Fibroblast of skin of left quadriceps (primary cell): ENCODE measurements around the gene MSL3B.
A peak's percentile ranks its signal among the peaks of the same experiment; 100 is the strongest.
"Not testable (repeated sequence)": the region's sequence is repeated elsewhere in the genome, so short reads cannot be mapped to it uniquely, and the experiment has no call there.

Experiments used
- DNase-seq, 2 experiments: peaks; one replicate each; pipeline ENCODE4 v3.0.0-alpha.2; 2013; ENCODE audit warnings: low read depth in 2 of 2

MSL3B gene

GRCh38 chr2:233867993-233868532 is at the start of gene MSL3B:
TSS of gene MSL3B (minus strand) at chr2:233868386.
- DNase-seq: peak; percentile 27 to 33

- DNase-seq: no peak
These were observed 48.9 kb upstream of the MSL3B start, which contains the start of gene TRPM8 for GRCh38 chr2:233917116-233917515. TSS of gene TRPM8 (plus strand) at chr2:233917373. CDS start at chr2:233926538, 9,165 bp downstream.

- no peak for DNase-seq
These were observed 46.9 kb upstream of the MSL3B start for GRCh38 chr2:233915128-233915527.

- peak; percentile 11 for DNase-seq
These were observed 44.7 kb upstream of the MSL3B start for GRCh38 chr2:233912691-233913423.

- DNase-seq: no peak
These were observed 39.4 kb upstream of the MSL3B start for GRCh38 chr2:233907627-233908026.

- no peak for DNase-seq
These were observed 37.8 kb upstream of the MSL3B start for GRCh38 chr2:233905945-233906344.

GRCh38 chr2:233901884-233902283 is 33.7 kb upstream of the MSL3B start:
- DNase-seq: no peak

- DNase-seq: no peak
These were observed 33.2 kb upstream of the MSL3B start for GRCh38 chr2:233901367-233901766.

- not testable (repeated sequence) for DNase-seq
These were observed 28.1 kb upstream of the MSL3B start for GRCh38 chr2:233896253-233896652.

GRCh38 chr2:233892793-233893192 is 24.6 kb upstream of the MSL3B start:
- no peak for DNase-seq

- DNase-seq: no peak
These were observed 14.2 kb upstream of the MSL3B start for GRCh38 chr2:233882353-233882752.

- DNase-seq: not testable (repeated sequence)
These were observed 3.9 kb upstream of the MSL3B start for GRCh38 chr2:233872125-233872524.

- DNase-seq: no peak
These were observed 3.2 kb upstream of the MSL3B start for GRCh38 chr2:233871432-233871831.

- no peak for DNase-seq
These were observed 1.7 kb downstream of the MSL3B start for GRCh38 chr2:233866479-233866878.

GRCh38 chr2:233865838-233866237 is 2.3 kb downstream of the MSL3B start:
- DNase-seq: no peak

- no peak for DNase-seq
These were observed 5.9 kb downstream of the MSL3B start for GRCh38 chr2:233862261-233862768.

GRCh38 chr2:233858331-233858730 is 9.9 kb downstream of the MSL3B start:
- DNase-seq: no peak

- no peak for DNase-seq
These were observed 10.6 kb downstream of the MSL3B start for GRCh38 chr2:233857511-233858141.

- DNase-seq: no peak
These were observed 12.0 kb downstream of the MSL3B start for GRCh38 chr2:233856184-233856583.

GRCh38 chr2:233855345-233855744 is 12.8 kb downstream of the MSL3B start:
- DNase-seq: no peak

- peak; percentile 89 to 90 for DNase-seq
These were observed 13.8 kb downstream of the MSL3B start, which contains the start of gene HJURP for GRCh38 chr2:233854241-233854981. TSS of gene HJURP (minus strand) at chr2:233854535. CDS start at chr2:233854500, 35 bp downstream.

- DNase-seq: no peak
These were observed 14.3 kb downstream of the MSL3B start for GRCh38 chr2:233853883-233854240.
